Measurements from ENCODE around the gene RHOBTB1. TPM values are rescaled to one million over a fixed set of nuclear protein-coding genes. Genes with fewer than 3 reads are reported as not detected.

RHOBTB1 gene
- total RNA-seq, 1 donor from 2014 or later = 11.0 TPM

DNA sequence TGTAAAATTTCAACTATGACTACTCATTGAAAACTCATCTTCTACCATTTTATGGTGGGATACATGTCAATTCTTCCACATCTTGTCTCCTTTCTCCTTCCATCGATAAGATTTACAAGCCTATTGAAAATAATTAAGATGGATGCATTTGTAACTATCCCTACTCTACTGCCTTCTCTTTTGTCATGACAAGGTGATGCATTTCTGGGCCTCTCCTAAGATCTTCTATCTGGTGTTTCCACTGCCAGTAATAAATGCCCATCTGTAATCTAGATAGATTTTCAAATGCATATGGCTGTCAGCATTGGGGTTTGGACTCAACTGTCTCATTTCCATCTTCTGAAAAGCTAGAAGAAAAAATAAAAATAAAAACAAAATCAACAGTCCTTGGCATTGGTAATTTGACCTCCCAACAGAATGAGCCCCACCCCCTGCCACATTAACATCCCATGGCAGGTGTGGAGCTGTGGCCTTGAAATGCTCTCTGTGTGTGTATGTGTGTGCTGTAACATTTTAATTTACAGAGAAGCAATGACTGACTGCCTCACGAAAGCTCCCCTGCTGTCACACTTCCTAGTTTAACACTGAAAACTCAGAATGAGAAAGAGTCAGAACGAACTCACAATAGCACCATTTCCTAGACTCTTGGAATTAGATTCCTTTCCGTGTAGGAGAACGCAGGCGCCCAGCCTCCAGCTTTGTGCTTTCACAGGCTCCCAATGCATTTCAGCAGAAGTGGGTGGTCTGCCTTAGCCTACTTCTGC lies 74.2 kb downstream of the RHOBTB1 start:
- H3K9me3 ChIP-seq = no peaks in the 10 kb centered on the region
- no peak overlapping the region for H3K27ac ChIP-seq
- H3K27me3 ChIP-seq = no peaks in the 10 kb centered on the region
- intact Hi-C loops (cut with DNase I) = no loop called here
- TF ChIP-seq, protein P1, sequence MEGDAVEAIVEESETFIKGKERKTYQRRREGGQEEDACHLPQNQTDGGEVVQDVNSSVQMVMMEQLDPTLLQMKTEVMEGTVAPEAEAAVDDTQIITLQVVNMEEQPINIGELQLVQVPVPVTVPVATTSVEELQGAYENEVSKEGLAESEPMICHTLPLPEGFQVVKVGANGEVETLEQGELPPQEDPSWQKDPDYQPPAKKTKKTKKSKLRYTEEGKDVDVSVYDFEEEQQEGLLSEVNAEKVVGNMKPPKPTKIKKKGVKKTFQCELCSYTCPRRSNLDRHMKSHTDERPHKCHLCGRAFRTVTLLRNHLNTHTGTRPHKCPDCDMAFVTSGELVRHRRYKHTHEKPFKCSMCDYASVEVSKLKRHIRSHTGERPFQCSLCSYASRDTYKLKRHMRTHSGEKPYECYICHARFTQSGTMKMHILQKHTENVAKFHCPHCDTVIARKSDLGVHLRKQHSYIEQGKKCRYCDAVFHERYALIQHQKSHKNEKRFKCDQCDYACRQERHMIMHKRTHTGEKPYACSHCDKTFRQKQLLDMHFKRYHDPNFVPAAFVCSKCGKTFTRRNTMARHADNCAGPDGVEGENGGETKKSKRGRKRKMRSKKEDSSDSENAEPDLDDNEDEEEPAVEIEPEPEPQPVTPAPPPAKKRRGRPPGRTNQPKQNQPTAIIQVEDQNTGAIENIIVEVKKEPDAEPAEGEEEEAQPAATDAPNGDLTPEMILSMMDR (IDR thresholded peaks at IDR 0.05) = no peak
- TF ChIP-seq POLR2AphosphoS5 (IDR thresholded peaks at IDR 0.05; ENCODE audit: insufficient read depth in 1 of 2, low read depth in 1 of 2) = no peak
- TF ChIP-seq POLR2A (IDR thresholded peaks at IDR 0.05) = no peak
- no peak for DNase-seq (ENCODE audit: extremely low spot score in 2 of 2)
- H3K4me3 ChIP-seq = no peak overlapping the region
- peaks cover 0 to 14% of the 10 kb centered on the region in 2 donors for H3K36me3 ChIP-seq
- H3K4me1 ChIP-seq = no peaks in the 10 kb centered on the region

DNA sequence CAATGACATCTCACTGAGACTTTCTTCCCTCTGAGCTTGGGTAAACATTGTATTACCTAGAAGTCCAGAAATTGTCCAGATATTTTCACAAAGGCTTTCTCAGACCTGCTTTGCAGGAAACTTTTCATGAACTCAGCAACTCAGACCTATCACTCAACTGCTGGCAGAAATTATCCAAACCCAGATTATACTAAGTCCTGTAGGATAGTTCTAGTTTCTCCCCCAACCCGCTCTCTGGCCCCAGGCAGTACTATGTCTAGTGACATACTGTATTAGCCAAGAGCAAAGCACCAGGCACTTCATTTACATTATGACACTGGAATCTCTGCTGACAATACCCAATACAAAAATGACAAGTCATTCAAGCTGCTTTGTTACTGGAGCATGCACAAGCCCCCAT lies 75.0 kb downstream of the RHOBTB1 start:
- intact Hi-C loops (cut with DNase I) = no loop called here
- Histone ChIP-seq H3K27ac (no peak overlapping the region), H3K36me3 (peaks cover 0 to 9% of the 10 kb centered on the region in 2 donors), H3K4me3 (no peak overlapping the region), H3K4me1 (no peaks in the 10 kb centered on the region), H3K9me3 (no peaks in the 10 kb centered on the region), H3K27me3 (no peaks in the 10 kb centered on the region)
- TF ChIP-seq POLR2AphosphoS5 (IDR thresholded peaks at IDR 0.05; ENCODE audit: insufficient read depth in 1 of 2, low read depth in 1 of 2) (no peak), POLR2A (IDR thresholded peaks at IDR 0.05) (no peak)
- TF ChIP-seq, protein P1 (IDR thresholded peaks at IDR 0.05) = no peak
- no peak for DNase-seq (ENCODE audit: extremely low spot score in 2 of 2)

DNA sequence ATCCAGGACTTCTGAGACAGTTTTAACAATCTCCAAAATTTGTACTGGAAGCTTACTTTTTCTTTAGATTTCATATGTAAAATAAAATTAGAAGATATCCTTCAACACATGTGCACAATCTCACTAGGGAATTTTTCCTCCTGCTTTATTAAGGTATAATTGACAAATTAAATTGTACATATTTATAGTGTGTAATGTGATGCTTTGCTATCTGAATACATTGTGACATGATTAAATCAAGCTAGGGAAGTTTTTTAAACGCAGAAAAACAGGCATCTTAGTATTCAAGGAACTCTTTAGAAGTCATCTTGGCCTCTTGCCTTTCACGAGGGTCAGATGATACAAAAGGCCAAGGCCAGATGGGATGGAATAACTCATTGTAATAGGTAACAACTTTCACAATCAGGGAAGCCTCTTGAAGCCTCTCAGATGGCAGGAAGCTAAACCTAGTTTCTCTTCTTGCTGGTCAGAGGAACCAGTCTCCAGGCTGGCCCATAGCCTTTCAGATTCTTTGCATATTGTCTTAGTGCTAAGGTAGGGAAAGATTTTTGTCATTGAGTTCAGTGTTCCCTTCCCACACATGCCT lies 78.7 kb downstream of the RHOBTB1 start:
- DNase-seq (ENCODE audit: extremely low spot score in 2 of 2) = no peak
- no peaks in the 10 kb centered on the region for H3K9me3 ChIP-seq
- no peak overlapping the region for H3K27ac ChIP-seq
- H3K4me3 ChIP-seq = no peak overlapping the region
- intact Hi-C loops (cut with DNase I) = no loop called here
- H3K27me3 ChIP-seq = no peaks in the 10 kb centered on the region
- no peaks in the 10 kb centered on the region for H3K36me3 ChIP-seq
- TF ChIP-seq POLR2AphosphoS5 (IDR thresholded peaks at IDR 0.05; ENCODE audit: insufficient read depth in 1 of 2, low read depth in 1 of 2) (no peak), POLR2A (IDR thresholded peaks at IDR 0.05) (no peak)
- TF ChIP-seq, protein P1 (IDR thresholded peaks at IDR 0.05) = no peak
- no peaks in the 10 kb centered on the region for H3K4me1 ChIP-seq

DNA sequence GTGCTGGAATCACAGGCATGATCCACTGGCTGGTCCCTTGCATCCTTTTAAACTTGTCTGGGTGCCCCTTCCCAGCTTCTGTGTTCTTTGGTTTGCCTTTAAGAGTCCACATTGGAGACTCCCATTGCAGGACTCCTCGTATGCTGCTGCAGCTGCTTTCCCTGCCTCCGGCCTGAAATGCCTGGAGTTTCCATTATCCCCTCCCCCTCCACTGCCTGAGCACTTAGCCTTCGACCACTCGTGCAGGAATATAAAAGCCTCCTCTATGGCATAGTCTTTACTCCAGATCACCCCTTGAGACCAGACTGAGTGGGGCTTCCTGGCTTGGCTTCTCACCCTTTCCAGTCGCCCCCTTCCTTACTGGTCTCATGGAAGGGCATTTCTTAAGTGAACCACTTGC lies 80.2 kb downstream of the RHOBTB1 start:
- DNase-seq (ENCODE audit: extremely low spot score in 2 of 2) = no peak
- Histone ChIP-seq H3K27me3 (no peaks in the 10 kb centered on the region), H3K9me3 (no peaks in the 10 kb centered on the region), H3K4me1 (no peaks in the 10 kb centered on the region), H3K27ac (no peak overlapping the region), H3K36me3 (no peaks in the 10 kb centered on the region), H3K4me3 (no peak overlapping the region)
- intact Hi-C loops (cut with DNase I) = no loop called here
- no peak for TF ChIP-seq POLR2A (IDR thresholded peaks at IDR 0.05)
- TF ChIP-seq, protein P1 (IDR thresholded peaks at IDR 0.05) = no peak
- no peak for TF ChIP-seq POLR2AphosphoS5 (IDR thresholded peaks at IDR 0.05; ENCODE audit: insufficient read depth in 1 of 2, low read depth in 1 of 2)

DNA sequence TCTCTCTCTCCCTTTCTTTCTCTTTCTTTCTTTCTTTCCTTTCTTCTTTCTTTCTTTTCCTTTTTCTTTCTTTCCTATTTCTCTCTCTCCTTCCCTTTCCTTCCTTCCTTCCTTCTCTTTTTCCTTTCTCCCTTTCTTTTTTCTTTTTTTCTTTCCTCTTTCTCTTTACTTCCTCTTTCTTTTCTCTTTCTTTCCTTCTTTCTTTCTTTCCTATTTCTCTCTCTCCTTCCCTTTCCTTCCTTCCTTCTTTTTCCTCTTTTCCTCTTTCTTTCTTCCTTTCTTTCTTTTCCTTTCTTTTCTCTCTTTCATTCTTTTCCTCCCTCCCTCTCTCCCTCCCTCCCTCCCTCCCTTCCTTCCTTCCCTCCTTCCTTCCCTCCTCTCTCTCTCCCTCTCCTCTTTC lies 81.5 kb downstream of the RHOBTB1 start:
- intact Hi-C loops (cut with DNase I) = no loop called here
- no peaks in the 10 kb centered on the region for H3K4me1 ChIP-seq
- TF ChIP-seq POLR2AphosphoS5 (IDR thresholded peaks at IDR 0.05; ENCODE audit: insufficient read depth in 1 of 2, low read depth in 1 of 2) (no peak), POLR2A (IDR thresholded peaks at IDR 0.05) (no peak)
- TF ChIP-seq, protein P1 (IDR thresholded peaks at IDR 0.05) = no peak
- DNase-seq (ENCODE audit: extremely low spot score in 2 of 2) = no peak
- H3K9me3 ChIP-seq = no peaks in the 10 kb centered on the region
- H3K4me3 ChIP-seq = no peak overlapping the region
- no peaks in the 10 kb centered on the region for H3K36me3 ChIP-seq
- H3K27me3 ChIP-seq = no peaks in the 10 kb centered on the region
- H3K27ac ChIP-seq = no peak overlapping the region
